ENCODE data around the gene CRYAB. TPM values are rescaled to one million over a fixed set of nuclear protein-coding genes. Genes with fewer than 3 reads are reported as not detected.

CRYAB gene
- total RNA-seq, 1 donor from 2014 or later, result not detected

DNA sequence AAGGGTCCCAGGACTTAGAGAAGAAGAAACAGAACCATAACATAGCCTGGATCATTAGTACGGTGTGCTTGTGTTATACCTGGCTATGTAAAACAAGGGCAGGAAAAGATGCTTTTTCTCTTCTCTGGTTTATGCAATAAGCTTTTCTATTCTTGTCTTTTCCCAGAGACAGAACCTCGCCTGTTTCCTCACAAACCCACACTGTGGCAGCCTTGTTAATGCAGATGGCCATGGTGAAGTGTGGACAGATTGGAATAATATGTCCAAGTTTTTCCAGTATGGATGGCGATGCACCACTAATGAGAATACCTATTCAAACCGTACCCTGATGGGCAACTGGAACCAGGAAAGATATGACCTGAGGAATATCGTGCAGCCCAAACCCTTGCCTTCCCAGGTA, 29.4 kb downstream of the CRYAB start:
- ATAC-seq (ENCODE audit: low read depth) (no peak), DNase-seq (no peak)
- intact Hi-C loops (cut with micrococcal nuclease), result no loop called here
- ChIA-PET CTCF (interaction anchor here (2.7 kb wide), 1 partner anchor 44 kb away, joined by 12 read pairs; no protein-coding TSS in a partner anchor), POLR2A (interaction anchor here (1.2 kb wide), 1 partner anchor 10 kb away, joined by 4 read pairs; the partner anchor contains the start of gene ALG9)
- Mint-ChIP-seq H3K4me1 (peaks cover 17% of the 10 kb centered on the region), H3K4me3 (no peak overlapping the region), H3K36me3 (ENCODE audit: low read depth) (peaks cover 11% of the 10 kb centered on the region), H3K27me3 (no peaks in the 10 kb centered on the region), H3K27ac (no peak overlapping the region), H3K9me3 (no peaks in the 10 kb centered on the region)
- TF ChIP-seq, protein P1, sequence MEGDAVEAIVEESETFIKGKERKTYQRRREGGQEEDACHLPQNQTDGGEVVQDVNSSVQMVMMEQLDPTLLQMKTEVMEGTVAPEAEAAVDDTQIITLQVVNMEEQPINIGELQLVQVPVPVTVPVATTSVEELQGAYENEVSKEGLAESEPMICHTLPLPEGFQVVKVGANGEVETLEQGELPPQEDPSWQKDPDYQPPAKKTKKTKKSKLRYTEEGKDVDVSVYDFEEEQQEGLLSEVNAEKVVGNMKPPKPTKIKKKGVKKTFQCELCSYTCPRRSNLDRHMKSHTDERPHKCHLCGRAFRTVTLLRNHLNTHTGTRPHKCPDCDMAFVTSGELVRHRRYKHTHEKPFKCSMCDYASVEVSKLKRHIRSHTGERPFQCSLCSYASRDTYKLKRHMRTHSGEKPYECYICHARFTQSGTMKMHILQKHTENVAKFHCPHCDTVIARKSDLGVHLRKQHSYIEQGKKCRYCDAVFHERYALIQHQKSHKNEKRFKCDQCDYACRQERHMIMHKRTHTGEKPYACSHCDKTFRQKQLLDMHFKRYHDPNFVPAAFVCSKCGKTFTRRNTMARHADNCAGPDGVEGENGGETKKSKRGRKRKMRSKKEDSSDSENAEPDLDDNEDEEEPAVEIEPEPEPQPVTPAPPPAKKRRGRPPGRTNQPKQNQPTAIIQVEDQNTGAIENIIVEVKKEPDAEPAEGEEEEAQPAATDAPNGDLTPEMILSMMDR (IDR thresholded peaks at IDR 0.05), result no peak

- ChIA-PET CTCF (interaction anchor here (1.1 to 2.7 kb wide), 2 partner anchors 47 to 401 kb away, joined by 3 to 12 read pairs; no protein-coding TSS in a partner anchor), POLR2A (interaction anchor here (0.6 to 1.2 kb wide), 3 partner anchors 9 to 124 kb away, joined by 3 to 10 read pairs (median 6); partner anchors contain the start of gene ALG9)
- H3K4me1 Mint-ChIP-seq, result peaks cover 17% of the 10 kb centered on the region
- TF ChIP-seq, protein P1 (IDR thresholded peaks at IDR 0.05), result no peak
- intact Hi-C loops (cut with micrococcal nuclease), result loop anchor here (1.0 to 10.0 kb wide), 13 partner anchors 8 to 1582 kb away; partner anchors contain the start of genes ALG9, BCO2, DLAT and NKAPD1
- DNase-seq (no peak), ATAC-seq (ENCODE audit: low read depth) (no peak)
- peaks cover 31% of the 10 kb centered on the region for H3K36me3 Mint-ChIP-seq (ENCODE audit: low read depth)
- H3K27me3 Mint-ChIP-seq, result no peaks in the 10 kb centered on the region
- peak overlapping the region; percentile 96 for H3K4me3 Mint-ChIP-seq
- no peaks in the 10 kb centered on the region for H3K9me3 Mint-ChIP-seq
- peak overlapping the region; percentile 100 for H3K27ac Mint-ChIP-seq
Observed at GRCh38 chr11:111879637-111879960, 32.0 kb downstream of the CRYAB start.

GRCh38 chr11:111878849-111879636, 32.5 kb downstream of the CRYAB start, which contains the start of the genes CFAP68 and FDXACB1:
TSS of gene CFAP68 (plus strand) at chr11:111879541. CDS start at chr11:111879561, 20 bp downstream.
TSS of gene FDXACB1 (minus strand) at chr11:111879165. CDS start at chr11:111879132, 33 bp downstream.
- Mint-ChIP-seq H3K4me3 (peak within 1 kb of the TSS; percentile 96), H3K4me1 (peaks cover 17% of the 10 kb centered on the region), H3K27me3 (no peaks in the 10 kb centered on the region), H3K9me3 (no peaks in the 10 kb centered on the region), H3K27ac (peak within 1 kb of the TSS; percentile 100), H3K36me3 (ENCODE audit: low read depth) (peaks cover 31% of the 10 kb centered on the region)
- DNase-seq (peak; percentile 88), ATAC-seq (ENCODE audit: low read depth) (peak; percentile 88)
- TF ChIP-seq, protein P1 (IDR thresholded peaks at IDR 0.05), result peak; percentile 59
- ChIA-PET POLR2A (interaction anchor here (0.8 to 1.2 kb wide), 3 partner anchors 8 to 60 kb away, joined by 3 to 10 read pairs (median 6); partner anchors contain the start of gene ALG9), CTCF (interaction anchor here (1.1 to 1.5 kb wide), 3 partner anchors 47 to 401 kb away, joined by 3 read pairs; no protein-coding TSS in a partner anchor)
- intact Hi-C loops (cut with micrococcal nuclease), result loop anchor here (1.0 to 10.0 kb wide), 13 partner anchors 8 to 1582 kb away; partner anchors contain the start of genes ALG9, BCO2, DLAT and NKAPD1

DNA sequence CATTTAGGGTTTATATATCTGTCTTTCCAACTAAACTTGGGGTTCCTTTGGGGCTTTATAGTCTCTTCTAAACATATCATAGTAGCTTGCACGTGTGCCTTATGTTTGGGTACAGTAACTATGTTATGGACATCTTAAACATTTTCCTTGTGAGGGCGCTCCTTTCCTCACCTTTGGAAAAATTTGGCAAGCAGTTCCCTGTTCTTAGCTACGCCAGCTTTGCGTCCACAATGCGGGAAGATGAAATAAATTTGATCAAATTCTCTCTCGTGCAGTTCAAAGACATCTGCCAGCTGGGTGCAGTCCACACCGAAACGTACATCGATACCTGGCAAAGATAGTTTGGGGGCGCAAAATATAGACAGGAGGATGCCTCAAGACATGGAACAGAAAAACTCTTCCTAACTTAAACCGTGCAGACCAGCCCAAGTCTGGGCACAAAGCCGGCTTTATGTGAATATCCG, 33.2 kb downstream of the CRYAB start:
- DNase-seq (no peak), ATAC-seq (ENCODE audit: low read depth) (peak; percentile 1)
- H3K36me3 Mint-ChIP-seq (ENCODE audit: low read depth), result peaks cover 28% of the 10 kb centered on the region
- TF ChIP-seq, protein P1 (IDR thresholded peaks at IDR 0.05), result no peak
- ChIA-PET POLR2A (interaction anchor here (0.8 to 1.1 kb wide), 2 partner anchors 48 to 61 kb away, joined by 3 to 7 read pairs; no protein-coding TSS in a partner anchor), CTCF (interaction anchor here (0.8 to 1.7 kb wide), 4 partner anchors 48 to 337 kb away, joined by 3 to 6 read pairs (median 4); no protein-coding TSS in a partner anchor)
- peak overlapping the region; percentile 100 for H3K27ac Mint-ChIP-seq
- no peaks in the 10 kb centered on the region for H3K27me3 Mint-ChIP-seq
- H3K4me1 Mint-ChIP-seq, result peaks cover 17% of the 10 kb centered on the region
- no peaks in the 10 kb centered on the region for H3K9me3 Mint-ChIP-seq
- intact Hi-C loops (cut with micrococcal nuclease), result loop anchor here (2.0 to 10.0 kb wide), 6 partner anchors 276 to 1581 kb away; partner anchors contain the start of genes BCO2, PTS, RDX and SIK2
- peak overlapping the region; percentile 96 for H3K4me3 Mint-ChIP-seq

All from activated B cell treated with CpG ODN at 0.5 μM for 24 hours (primary cell).